ENCODE results near the gene MYO16.

Gene MYO16

GRCh38 chr13:109256866-109257760 lies 627.7 kb downstream of the MYO16 start:
- DNase-seq, result no peak
